DMS114 treated with DMSO at 0.1 percent for 48 hours (cell line): ENCODE data around the gene TRIM54.
"Not testable (repeated sequence)": the region's sequence is repeated elsewhere in the genome, so short reads cannot be mapped to it uniquely, and the experiment has no call there.

ENCODE experiments used
- DNase-seq: peaks from one replicate; lab custom pipeline; 2025; ENCODE audit not compliant: unreplicated experiment; lab: John Stamatoyannopoulos, UW

TRIM54 gene

GRCh38 chr2:27281442-27281841 is 787 bp upstream of the TRIM54 start:
- no peak for DNase-seq

GRCh38 chr2:27282892-27283291 is 663 bp downstream of the TRIM54 start:
- DNase-seq: no peak

DNA sequence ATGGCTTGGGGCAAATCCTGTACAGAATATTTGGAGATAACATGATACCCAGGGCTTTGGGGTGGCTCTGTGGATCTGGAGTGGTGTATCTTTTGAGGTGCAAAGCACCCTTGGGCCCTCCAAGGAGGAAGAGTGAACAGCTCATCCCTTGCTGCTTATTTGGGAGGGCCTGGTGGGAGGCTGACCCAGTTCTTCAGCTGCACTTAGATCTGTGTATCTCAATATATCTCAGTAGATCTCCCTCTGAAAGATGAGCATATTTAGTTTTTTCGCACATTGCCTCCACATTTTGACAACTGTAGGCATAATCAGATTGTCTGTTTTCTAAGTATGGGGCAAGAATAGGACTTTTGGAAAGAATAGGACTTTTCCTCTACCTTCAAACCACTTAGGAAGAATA is 2.8 kb downstream of the TRIM54 start:
- DNase-seq: no peak

DNA sequence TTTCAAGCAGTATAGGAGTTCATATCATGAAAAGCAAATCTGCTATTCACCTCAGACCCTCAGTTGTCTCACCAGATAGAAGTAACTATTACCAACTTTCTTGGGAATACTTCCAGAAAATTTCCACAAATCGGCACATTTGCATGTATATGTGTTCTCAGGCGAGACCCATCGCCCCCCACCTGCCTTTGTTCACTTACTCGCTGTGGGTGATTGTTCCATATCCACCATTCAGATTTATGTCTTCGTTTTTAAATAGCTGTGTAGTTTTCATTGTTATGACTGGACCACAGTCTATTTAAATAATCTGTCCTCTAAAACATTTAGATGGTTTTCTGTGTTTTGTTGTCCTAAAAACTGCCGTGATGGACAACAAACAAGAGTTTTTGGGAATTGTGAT is 3.3 kb downstream of the TRIM54 start:
- no peak for DNase-seq

- DNase-seq: no peak
These were observed 6.4 kb downstream of the TRIM54 start for GRCh38 chr2:27288610-27289009.

DNA sequence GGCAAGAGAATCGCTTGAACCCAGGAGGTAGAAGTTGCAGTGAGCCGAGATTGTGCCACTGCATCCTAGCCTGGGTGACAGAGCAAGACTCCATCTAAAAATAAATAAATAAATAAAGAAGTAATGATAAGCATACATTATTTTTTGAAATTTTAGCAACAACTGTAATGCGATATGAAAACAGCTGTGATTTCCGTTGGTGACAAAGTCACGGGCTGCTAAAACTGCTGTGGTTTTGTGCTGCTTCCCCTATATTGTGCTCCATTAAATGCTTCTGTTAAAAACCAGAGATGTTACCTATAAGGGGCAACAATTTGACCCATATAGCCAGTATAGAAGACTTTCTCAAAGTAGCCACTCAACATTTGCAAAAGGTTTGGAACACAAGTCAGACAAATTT is 8.3 kb downstream of the TRIM54 start:
- DNase-seq: no peak

DNA sequence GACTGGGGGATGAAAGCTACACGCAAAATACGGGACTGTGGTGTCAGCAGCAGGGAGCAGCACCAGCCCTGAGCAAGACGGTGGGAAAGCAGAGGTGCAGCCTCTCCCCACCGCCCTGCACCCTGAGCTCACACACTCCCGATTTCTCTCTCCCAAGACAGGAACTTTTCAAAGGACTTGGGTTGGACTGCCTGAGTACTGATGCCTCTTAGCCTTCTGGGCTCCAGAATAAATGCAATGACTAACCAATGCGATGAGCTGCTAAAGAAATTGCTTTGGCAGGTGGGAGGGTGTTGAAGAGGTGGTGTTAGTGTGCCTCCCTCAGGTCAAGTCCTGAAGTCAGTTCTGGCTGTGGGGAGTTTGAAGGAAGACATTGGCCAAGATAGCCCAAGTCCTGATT is 9.6 kb downstream of the TRIM54 start:
- DNase-seq: no peak

DNA sequence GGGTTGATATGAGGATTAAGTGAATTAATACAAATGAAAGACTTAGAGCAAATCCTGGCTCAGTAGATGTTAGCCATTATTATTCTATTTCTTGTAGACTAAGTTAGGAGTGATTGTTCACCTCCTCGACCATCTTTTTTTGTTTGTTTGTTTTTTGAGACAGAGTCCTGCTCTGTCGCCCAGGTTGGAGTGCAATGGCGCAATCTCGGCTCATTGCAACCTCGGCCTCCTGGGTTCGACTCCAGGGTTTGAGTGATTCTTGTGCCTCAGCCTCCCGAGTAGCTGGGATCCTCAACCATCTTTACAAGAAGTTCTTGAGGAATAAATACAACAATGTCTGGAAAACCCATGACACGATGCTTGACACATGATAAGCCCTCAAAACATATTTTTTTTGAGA is 12.7 kb downstream of the TRIM54 start:
- DNase-seq: no peak

DNA sequence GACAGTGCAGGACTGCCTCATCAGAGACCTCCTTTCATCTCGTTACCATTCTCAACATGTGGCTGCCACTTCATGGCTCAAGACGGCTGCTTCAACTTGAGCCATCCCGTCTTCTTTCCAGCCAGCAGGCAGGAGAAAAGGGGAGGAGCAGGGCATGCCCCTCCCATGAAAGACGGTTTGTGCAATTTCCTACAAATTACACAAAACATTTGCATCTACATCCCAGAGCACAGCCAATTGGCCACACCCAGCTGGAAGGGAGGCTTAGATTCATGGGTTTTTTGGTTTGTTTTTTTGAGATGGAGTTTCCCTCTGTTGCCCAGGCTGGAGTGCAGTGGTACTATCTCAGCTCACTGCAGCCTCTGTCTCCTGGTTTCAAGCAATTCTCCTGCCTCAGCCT is 14.3 kb downstream of the TRIM54 start:
- no peak for DNase-seq

- no peak for DNase-seq
These were observed 15.0 kb downstream of the TRIM54 start for GRCh38 chr2:27297195-27297594.

- DNase-seq: no peak
These were observed 16.3 kb downstream of the TRIM54 start for GRCh38 chr2:27298391-27299080.

DNA sequence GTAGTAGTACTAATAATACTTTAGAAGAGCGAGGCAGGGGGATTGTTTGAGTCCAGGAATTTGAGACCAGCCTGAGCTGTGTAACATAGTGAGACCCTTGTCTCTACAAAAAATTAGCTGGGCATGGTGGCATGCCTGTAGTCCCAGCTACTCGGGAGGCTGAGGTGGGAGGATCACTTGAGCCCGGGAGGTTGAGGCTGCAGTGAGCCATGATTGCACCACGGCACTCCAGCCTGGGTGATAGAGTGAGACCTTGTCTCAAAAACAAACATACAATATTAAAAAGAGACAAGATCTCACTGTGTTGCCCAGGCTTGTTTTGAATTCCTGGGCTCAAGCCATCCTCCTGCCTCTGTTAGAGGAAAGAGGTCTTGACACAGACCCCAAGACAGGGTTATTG is 18.4 kb downstream of the TRIM54 start:
- not testable (repeated sequence) for DNase-seq

- DNase-seq: peak; percentile 69
These were observed 21.1 kb downstream of the TRIM54 start for GRCh38 chr2:27303093-27304025.

DNA sequence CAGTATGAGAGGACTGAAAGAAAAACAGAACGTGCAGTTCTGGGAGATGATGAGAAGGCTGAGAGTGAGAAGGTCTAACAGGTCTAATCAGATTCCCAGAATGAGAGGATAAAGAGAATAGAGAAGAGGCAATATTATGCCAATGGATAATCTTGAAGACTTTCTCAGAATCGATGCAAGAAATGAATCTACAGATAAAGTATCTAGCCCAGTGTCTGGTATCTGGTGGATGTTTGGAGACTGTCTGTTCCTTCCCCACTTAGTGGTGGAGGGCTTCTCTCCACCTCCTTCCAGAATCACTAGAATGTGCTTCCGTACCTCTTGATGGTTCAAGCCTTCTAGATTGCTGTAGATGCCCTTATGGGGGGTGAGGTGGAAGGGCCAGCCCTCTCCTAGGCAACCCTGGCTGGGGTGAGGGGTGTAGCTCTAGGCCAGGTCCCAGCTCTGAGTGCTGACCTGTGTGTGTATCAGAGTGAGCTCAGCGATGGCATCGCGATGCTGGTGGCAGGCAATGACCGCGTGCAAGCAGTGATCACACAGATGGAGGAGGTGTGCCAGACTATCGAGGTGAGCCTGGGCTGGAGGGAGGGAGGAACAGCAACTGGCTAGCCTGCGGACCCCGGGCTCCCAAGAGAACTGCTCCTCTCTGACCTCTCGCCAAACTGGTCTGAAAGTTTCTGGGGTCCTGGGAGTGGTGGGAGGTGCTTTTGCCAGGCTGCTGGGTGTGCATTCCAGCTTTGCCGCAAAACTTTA is 22.4 kb downstream of the TRIM54 start:
- no peak for DNase-seq

- no peak for DNase-seq
These were observed 23.3 kb downstream of the TRIM54 start for GRCh38 chr2:27305516-27305915.

- no peak for DNase-seq
These were observed 23.9 kb downstream of the TRIM54 start for GRCh38 chr2:27306136-27306535.

GRCh38 chr2:27306573-27307286 is 24.5 kb downstream of the TRIM54 start:
- DNase-seq: no peak

GRCh38 chr2:27307287-27307544 is 25.0 kb downstream of the TRIM54 start:
- no peak for DNase-seq

GRCh38 chr2:27307545-27308358 is 25.5 kb downstream of the TRIM54 start:
- DNase-seq: no peak

DNA sequence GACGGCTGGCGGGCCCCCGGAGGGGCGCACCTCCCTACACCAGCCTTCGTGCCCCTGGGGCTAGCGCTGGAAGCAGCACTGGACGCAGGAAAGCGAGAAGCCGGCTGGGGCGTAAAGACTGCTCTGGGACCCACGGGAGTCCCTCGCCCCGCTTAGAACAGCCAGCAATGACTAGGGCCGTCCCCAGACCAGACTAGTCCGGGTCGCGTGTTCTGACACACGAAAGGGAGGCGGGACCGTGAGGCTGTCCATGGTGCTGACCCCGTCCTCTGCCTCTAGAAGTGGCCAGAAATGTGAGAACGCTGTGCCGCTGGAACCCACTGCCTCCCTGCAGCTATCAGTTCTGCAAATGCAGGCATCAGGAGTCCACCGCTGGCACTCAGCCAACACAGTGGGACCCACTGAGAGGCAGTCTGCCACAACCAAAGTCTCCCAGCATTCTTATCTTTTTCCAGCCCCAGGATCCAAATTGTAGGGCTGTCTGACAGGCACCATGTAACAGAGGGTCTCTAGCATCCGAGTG is 26.2 kb downstream of the TRIM54 start, which contains the start of gene UCN:
UCN (minus strand) TSS at position 87 of the 523 bp plus-strand sequence. CDS start 550 bp downstream, outside the sequence.
- DNase-seq: no peak
